HCEC 1CT (cell line): Measurements from ENCODE around the gene SFT2D1.
"Not testable (repeated sequence)": the region's sequence is repeated elsewhere in the genome, so short reads cannot be mapped to it uniquely, and the experiment has no call there.

Experiments used
- DNase-seq: peaks from one replicate; pipeline ENCODE4 v3.0.0-alpha.2; 2017

SFT2D1 gene

DNA sequence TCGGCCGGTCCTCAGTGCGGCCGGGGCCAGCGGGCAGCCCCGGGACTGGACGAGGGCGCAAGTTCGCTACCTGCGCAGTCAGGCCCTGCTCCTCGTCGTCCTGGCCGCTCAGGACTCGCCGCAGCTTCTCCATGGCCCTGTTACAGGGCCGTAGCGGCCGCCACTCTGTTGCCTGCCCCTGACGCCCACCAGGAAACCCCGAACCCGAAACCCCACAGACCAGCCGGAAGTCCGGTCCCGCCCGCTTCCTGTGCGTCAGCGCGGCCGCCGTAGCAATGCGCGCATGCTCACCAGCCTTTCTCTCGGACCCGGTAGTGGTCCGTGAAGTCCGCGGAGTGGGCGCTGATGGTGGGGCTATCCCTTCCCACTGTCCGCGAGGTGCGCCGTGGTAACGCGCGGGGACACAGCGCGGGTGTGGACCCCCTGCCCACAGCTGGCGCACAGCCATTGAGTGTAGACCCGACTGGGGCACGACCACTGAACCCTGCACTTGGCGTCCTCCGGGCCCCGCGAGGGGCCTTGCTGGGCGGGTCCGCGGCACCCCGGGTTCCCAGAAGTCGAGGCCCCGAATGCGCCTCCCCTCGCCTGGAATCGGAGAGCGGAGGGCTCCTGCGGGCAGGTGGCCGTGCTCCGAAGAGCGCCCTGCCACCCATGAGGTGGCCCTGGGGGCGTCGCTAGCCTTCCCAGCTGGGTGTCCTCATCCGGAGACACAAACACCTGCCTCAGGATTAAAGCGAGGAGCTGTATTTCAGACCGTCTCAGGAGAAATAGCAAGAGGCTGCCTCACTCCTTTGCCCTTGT is at the start of gene SFT2D1:
SFT2D1 (minus strand) TSS at position 197 of the 801 bp plus-strand sequence; CDS start at position 133, 64 bp downstream.
- peak; percentile 69 for DNase-seq

DNA sequence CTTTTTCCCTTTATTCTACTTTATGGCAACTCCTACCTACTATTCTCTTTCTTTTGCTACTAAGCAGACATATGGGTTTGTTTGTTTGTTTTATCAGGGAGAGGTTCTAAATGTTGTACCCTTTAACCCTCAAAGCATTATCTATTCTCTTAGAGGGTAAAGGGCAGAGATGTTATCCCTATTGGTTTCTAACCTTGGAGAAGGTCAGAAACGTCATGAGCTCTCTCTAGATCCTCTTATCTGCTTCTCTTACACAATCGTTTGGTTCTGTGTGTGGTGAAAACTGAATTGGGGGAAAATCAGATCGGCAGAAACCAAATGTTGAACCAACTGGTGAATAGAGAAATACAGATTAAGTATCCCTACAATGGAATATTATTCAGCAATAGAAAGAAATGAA is 46.8 kb upstream of the SFT2D1 start:
- DNase-seq, result no peak

DNA sequence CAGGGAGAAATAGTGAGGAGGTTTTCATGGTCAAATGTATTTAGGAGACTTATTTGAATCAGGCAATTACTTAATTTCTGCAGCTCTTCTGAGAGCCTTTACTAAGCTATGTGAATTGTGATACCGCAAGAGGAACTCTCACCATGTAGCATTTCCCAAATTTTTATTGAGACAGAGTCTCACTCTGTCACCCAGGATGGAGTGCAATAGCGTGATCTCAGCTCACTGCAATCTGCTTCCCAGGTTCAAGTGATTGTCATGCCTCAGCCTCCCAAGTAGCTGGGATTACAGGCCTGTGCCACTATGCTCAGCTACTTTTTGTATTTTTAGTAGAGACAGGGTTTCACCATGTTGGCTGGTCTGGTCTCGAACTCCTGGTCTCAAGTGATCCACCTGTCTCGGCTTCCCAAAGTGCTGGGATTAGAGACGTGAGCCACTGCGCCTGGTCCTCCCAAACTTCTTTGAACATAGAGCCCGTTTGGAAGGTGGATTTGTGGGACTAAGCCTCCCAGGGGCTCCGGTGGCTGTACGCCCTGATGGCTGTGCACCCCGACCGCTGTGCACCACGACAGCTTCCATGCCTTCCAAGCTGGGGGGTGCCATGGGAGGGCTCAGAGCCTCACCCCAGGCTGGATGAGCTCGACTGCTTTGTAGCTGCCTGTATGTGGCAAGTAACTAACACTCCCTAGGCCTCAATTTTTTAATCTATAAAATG is 46.1 kb upstream of the SFT2D1 start:
- DNase-seq, result no peak

DNA sequence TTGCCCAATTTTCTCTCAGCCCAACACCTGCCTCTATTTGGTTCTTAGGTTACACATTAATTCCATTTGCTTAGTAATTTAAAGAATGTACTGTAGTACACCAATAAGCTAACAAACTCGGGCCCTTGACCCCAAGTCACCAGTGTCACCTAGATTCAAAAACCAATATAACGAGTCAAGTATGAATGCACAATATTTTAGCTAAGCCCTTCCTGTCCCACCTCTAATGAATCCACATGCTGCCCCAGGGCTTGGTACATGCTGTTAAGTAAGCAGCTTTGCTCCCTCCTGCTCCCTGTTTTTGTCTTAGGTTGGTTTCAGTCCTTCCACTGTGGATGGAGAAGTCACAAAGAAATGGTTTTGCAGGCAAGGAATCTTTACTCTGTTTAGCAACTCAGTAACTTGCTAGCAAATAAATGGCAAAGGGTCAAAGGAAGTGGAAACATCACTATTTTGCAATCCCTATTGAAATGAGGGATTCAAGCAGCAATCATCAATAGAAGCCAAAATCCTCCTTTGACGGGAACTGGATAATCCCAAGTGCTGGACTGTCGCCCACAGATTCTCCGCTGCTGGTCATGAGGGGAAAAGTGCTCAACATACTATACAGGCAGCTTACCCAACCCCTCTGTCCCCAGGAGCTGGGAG is 45.4 kb upstream of the SFT2D1 start:
- DNase-seq, result no peak

DNA sequence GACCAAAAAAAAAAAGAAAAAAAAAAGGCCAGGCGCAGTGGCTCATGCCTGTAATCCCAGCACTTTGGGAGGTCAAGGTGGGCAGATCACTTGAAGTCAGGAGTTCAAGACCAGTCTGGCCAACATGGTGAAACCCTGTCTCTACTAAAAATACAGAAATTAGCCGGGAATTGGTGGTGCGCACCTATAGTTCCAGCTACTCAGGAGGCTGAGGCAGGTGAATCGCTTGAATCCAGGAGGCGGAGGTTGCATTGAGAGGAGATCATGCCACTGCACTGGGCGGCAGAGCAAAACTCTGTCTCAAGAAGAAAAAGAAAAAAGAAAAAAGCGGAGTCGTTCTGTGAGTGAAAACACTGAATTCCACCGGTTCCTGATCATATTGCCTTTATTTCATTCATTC is 44.8 kb upstream of the SFT2D1 start:
- not testable (repeated sequence) for DNase-seq

DNA sequence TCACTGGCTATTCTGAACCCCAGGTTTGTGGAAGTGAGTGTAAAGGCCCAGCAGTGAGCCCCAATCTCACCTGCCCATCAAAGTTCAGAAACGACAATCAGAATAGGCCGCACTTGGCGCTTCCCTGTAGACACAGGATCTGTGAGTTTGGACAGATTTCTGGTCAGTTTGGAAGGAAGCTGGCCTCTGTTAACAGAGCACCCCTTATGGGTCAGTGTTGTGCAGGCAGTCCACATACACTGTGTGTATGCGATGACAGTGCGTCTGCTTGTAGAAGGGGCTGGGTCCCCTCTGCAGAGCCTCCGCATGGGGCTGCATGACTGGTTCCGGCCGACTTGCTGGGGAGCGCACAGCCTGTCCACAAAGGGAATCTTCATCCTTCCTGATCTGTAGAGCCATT is 43.8 kb upstream of the SFT2D1 start:
- DNase-seq, result no peak

DNA sequence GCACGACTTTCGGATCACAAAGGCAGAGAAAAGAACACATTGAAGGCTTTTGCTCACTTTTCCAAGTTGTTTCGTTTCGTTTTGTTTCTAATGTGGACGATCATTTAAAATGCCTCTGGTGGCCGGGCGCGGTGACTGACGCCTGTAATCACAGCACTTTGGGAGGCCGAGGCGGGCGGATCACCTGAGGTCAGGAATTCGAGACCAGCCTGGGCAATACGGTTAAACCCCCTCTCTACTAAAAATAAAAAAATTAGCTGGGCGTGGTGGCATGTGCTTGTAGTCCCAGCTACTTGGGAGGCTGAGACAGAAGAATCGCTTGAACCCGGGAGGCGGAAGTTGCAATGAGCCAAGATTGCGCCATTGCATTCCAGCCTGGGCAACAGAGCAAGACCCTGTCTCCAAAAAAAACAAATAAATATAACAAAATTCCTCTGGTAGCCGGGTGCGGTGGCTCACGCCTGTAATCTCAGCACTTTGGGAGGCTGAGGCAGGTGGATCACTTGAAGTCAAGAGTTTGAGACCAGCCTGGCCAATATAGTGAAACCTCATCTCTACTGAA is 41.5 kb upstream of the SFT2D1 start:
- not testable (repeated sequence) for DNase-seq

DNA sequence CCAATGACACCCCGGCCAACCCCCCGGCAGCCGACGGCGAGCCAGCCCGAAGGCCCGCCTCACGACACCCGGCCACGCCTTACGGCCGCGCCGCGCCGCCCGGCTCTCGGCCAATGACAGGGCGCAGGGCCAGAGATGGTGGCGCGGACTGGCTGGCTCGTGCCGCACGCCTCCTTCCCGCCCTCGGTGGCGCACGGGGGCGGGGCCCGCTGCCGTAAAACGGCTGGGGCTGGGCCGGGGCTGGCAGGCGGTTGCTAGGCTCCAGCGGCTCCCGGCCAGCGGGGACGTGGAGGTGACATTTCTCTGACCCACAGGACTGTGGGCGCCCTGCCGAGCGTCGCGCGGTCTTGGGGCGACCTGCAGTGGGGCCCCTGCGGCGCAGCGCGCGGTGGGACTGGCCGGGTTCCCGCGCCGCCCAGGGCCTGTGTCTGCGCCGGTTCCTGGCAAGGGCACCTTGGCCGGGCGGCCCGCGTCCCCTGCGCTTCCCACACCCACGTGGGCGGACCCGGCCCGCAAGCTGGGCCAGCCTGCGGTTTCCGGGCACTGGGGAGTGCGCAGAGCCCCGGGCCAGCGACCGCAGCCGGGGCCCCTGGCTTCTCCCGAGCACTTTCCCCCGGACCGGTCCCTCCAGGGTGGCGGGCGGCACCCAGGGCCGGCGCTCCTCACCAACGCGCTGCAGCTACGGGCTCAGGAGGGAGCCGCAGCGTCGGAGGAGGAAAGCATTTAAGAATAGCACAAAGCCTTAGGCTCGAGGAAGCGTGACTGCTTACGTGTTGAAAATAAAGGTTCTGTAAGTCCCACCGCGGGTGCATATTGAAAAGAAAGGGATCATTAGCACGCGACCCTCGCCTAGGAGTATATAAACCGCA is 40.8 kb upstream of the SFT2D1 start, which contains the start of gene MPC1:
MPC1 (minus strand) TSS at position 8 of the 869 bp plus-strand sequence. CDS start 64 bp downstream, outside the sequence.
- DNase-seq, result peak; percentile 96

DNA sequence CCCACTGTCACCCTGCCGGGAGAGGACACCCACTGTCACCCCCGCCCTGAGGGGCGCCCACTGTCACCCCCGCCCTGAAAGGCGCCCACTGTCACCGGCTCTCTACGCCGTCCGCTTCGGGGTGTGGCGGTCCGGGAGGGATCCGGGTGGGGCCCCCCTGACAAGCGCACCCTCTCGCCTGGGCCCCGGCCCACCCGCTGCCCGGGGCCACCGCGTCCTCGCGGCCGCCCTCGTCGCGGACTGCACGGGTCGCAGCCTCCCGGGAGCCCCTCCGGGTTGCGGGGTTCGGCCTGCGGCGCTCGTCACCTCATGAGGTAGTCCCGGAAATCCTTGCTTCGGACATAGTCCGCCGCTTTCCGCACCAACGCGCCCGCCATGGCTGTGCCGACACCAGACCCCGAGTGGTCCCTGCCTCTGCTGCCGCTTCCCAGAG is 40.2 kb upstream of the SFT2D1 start:
- no peak for DNase-seq

DNA sequence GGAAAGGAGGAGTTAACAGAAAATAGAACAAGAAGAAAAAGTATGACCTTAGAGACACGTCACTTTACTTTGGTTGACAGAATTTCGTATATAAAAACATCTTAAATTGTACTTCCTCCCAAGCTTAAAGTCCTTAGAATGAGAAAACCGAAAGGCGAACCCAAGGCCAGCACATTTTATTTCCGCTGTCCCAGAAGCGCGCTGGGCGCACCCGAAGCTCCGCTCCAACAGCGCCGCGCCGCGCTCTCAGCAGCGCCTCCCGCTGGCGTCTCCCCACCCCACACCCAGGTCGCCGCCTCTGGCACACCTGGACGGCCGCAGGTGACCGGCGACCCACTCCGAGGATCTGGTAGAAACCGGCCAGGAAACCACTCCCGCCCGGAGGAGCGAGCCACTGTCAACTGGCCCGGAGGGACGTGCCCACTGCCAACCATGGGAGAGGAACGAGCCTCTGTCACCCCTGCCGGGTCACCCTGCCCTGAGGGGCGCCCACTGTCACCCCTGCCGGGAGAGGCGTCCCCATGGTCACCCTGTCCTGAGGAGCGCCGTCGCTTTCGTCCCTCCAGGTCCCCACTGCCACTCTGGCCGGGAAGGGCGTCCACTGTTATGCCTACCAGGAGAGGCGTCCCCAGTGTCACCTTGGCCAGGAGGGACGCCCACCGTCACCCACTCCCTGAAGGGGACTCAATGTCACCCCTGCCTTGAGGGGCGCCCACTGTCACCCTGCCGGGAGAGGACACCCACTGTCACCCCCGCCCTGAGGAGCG is 39.6 kb upstream of the SFT2D1 start:
- peak; percentile 67 for DNase-seq

DNA sequence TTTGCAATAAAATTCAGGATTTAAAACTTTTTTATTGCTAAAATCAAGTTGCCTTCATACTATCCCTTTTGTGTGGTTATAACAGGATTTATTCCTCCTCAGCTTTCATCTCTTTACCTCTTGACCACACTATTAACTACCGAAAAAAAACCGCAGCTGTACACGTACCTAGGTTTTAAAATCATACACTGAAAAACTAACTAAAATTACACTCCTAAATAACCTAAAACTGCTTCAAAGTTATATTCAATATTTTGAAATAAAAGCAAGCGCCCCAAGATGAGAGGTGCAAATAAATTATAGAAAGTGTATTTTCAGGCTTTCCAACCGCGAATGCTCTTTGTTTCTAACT is 39.0 kb upstream of the SFT2D1 start:
- no peak for DNase-seq

DNA sequence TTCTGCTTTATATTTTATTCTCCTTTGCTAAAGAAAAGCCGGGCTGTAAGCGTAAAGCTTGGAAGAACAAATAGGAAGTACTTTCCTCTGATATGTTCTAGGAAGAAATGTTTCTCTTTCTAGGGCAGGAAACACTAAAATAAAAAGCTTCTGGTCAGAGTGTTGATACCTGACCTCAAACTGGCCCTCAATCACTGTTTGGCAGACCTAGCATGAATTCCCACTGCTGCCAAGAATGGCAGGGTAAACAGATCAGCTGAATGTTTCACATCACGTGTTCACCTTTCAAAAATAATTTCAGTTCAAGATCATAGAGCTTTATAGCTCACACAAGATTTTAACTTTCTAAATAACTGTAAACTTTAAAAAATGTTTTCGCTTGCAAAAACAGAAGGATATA is 37.5 kb upstream of the SFT2D1 start:
- DNase-seq, result no peak

DNA sequence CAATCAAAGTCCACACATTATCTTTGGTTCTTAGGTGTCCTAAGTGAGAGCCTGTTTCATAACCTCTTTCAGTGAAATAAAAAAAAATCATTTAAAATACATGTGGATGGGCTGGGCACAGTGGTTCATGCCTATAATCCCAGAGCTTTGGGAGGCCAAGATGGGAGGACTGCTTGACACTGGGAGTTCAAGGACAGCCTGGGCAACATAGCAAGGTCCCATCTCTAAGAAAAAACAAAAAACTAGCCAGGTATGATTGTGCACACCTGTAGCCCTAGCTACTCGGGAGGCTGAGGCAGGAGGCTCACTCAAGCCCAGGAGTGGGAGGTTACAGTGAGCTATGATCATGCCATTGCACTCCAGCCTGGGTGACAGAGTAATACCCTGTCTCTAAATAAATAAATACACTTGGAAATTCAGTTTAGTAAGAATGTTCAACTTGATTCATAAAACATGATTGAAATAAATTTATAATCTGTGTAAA is 36.8 kb upstream of the SFT2D1 start:
- DNase-seq, result no peak

DNA sequence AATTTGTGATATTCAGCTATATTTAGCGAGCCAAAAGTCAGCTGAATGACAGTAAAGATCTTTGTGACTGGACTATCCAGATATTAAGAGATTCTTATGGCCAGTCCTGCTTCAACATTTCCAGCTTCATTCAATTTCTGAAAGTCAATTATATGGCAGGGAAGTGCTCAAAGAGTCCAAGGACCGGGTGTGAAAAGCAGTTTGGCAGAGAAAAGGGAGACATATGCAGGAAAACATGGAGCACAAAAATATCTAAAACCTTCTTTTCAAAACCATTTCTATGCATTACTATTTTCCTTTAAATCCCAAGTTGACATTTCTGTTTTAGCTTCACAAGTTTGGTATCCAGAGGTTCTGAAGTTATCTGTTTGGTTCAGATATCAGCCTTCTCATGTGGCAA is 35.4 kb upstream of the SFT2D1 start:
- no peak for DNase-seq

DNA sequence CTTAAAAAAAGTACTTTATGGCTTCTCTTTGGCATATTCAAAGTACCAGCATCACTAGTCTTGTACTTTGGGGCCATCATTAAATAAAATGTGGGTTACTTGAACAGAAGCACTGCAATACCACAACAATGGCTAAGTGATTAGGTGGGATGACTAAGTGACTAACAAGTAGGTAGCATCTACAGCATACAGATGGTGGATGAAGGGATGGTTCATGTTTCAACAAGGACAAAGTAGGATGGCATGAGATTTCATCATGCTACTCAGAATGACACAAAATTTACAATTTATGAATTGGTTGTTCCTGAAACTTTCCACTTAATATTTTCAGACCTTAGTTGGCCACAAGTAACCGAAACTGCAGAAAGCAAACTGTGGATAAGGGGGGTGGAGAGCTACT is 32.7 kb upstream of the SFT2D1 start:
- DNase-seq, result no peak

DNA sequence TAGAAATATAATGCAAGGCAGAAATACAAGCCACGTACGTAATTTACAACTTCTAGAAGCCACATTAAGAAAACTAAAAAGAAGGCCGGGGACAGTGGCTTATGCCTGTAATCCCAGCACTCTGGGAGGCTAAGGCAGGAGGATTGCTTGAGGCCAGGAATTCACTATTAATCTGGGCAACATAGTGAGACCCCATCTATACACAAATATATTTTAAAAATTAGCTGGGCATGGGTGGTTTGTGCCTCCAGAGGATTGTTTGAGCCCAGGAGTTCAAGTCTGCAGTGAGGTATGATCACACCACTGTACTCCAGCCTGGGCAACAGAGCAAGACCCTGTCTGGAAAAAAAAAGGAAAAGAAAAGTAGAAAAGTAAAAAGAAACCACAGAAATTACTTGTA is 28.1 kb upstream of the SFT2D1 start:
- no peak for DNase-seq

DNA sequence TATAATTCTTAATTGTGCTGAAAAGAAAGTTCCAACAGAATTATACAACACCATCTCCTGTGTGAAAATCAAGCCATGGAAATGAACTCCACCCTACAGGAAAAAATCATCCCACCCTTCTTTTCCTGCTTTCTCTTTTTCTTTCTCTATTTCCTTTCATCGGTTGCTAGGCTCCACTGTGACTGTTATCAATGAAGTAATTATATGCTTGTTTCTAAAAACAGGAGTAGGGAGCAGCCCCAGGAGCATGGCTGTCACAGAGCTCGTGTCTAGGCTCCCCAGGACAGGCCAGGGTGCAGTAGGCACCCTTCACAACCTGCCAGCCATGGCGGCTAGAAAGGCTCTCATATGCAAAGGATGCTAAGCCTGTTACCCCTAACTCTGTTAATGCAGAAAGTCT is 27.4 kb upstream of the SFT2D1 start:
- DNase-seq, result no peak

DNA sequence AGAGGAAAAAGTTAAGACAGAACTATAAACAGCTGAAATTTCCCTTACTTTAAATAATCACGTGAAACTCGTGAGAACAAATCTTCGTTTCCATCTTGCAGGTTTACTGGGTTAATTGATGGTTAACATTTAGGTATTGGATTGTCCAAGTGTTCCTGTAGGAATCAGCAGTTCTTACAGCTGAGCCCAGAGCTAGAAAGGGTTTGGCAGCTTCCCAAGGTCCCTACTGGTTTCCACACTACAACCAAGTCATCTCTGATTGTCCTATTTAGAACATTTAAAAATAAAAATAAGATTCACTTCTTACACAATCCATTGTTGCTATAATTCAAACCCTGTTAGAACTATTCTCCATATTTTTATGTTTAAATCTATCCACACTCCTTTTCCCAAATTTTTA is 24.6 kb upstream of the SFT2D1 start:
- DNase-seq, result no peak

DNA sequence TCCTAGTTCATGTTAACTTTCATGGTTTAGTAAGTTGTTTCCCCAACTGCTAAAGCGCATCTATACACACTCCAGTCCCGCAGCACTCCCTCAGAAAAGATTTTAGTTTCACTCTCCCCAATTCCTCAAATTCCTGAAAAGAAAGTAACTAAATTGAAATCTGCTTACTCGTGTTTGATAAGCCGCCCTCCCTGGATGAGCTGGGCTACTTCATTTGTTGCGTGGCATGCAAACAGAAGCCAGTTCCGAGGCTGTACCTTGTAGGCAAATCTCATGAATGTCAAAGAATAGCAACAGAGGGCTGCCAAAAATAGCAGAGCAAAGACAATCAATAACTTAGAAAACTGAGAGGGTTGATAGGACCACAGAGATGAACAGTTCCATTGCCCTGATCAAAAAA is 23.5 kb upstream of the SFT2D1 start:
- no peak for DNase-seq

DNA sequence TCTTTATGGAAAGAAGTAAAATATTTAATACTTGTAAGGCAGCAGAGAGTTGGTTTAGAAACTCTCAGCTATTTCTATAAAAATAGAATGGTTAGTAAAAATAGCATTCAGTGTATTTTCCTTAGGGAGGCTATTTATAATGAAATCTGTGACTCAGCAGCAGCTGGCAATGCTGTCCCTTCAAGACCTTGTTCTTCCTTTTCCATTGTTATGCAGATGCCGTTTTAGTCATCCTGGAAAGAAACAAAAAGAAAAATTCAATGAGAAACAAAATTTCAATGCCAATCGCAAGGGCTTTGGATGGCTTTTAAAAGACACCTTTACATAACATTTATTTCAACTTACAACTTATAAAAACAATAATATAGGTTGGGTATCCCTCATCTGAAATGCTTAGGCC is 22.9 kb upstream of the SFT2D1 start:
- DNase-seq, result peak; percentile 27

DNA sequence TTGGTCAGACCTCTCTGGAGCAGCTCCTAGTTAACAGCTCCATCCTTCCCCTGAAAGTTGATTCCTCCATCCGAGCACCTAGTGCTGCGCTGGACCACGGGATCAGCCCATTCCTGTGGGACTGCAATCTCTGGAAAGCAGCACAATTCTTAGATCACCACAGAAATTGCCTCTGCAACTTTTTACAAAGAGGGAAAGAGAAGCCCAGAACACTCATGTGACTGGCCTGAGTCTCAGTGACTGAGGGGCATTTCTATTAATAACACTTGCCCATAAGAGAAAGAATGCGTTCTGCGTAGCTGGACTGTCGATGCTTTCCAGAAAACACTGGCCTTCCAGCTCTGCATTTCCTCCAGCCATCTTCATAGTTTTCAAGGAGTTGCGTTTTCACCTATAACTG is 22.1 kb upstream of the SFT2D1 start:
- no peak for DNase-seq

DNA sequence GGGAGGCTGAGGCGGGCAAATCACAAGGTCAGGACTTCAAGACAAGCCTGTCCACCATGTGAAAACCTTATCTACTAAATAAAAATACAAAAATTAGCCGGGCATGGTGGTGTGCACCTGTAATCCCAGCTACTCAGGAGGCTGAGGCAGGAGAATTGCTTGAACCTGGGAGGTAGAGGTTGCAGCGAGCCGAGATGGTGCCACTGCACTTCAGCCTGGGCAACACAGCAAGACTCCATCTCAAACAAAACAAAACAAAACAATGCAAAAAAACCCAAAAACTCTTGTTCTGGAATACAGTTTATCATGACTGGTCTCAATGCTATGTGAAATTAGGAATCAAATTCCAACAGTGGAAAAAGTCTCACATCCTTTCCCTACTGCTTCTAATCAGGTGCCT is 20.1 kb upstream of the SFT2D1 start:
- not testable (repeated sequence) for DNase-seq
